Ovary (tissue), 3 donors: ENCODE measurements around the gene PPP4R3A.

Source experiments
- EP300 ChIP-seq: sonication (generic); formaldehyde crosslinking; IDR thresholded peaks from one replicate; pipeline ENCODE4 v1.6.1; 2017; ENCODE audit warnings: antibody characterized with exemption
- POLR2A ChIP-seq: fragments of 450-650 bp; IDR thresholded peaks from one replicate; pipeline ENCODE4 v1.6.1; 2017; ENCODE audit warnings: antibody characterized with exemption, mild to moderate bottlenecking, moderate library complexity
- TF ChIP-seq, protein P1 (sequence below), 3 donors: fragments of 450-650 bp in 2 of 3; fragments of 200-600 bp in 1 of 3; IDR thresholded peaks; one replicate each; pipeline versions ENCODE4 v1.5.1 to v1.8.0; 2016 to 2022; ENCODE audit warnings: antibody characterized with exemption in 3 of 3, mild to moderate bottlenecking in 1 of 3
- donor health status: DM: no; HTN: no; CAD: no.

DNA sequence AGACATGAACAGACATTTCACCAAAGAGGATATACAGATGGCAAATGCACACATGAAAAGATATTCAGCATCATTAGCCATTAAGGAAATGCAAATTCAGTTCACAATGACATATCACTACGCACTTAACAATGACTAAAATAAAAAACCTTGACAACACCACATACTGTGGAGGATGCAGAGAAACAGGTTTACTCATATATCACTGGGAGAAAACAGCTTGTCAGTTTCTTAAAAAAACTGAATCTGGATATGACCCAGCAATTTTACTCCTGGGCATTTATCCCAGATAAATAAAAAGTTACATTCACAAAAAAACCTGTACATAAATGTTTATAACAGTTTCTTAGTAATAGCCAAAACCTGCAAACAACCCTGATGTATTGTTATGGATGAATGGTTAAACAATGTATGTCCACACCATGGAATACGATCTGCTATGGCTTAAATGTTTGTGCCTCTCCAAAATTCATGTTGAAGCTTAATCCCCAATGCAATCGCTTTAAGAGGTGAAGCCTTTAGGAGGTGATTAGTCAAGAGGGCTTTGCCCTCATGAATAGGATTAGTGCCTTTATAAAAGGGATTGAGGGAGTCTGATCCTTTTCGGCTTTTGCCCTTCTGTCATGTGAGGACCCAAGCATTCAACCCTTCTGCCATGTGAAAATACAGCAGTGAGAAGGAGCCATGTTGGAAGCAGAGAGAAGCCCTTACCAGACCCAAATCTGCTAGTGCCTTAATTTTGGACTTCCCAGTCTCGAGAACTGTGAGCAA lies 36.0 kb upstream of the PPP4R3A start:
- TF ChIP-seq, protein P1, sequence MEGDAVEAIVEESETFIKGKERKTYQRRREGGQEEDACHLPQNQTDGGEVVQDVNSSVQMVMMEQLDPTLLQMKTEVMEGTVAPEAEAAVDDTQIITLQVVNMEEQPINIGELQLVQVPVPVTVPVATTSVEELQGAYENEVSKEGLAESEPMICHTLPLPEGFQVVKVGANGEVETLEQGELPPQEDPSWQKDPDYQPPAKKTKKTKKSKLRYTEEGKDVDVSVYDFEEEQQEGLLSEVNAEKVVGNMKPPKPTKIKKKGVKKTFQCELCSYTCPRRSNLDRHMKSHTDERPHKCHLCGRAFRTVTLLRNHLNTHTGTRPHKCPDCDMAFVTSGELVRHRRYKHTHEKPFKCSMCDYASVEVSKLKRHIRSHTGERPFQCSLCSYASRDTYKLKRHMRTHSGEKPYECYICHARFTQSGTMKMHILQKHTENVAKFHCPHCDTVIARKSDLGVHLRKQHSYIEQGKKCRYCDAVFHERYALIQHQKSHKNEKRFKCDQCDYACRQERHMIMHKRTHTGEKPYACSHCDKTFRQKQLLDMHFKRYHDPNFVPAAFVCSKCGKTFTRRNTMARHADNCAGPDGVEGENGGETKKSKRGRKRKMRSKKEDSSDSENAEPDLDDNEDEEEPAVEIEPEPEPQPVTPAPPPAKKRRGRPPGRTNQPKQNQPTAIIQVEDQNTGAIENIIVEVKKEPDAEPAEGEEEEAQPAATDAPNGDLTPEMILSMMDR (IDR thresholded peaks at IDR 0.05) = no peak
- TF ChIP-seq EP300 (no peak), POLR2A (no peak)
